ENCODE results near the gene SLC26A4. TPM values are rescaled to one million over a fixed set of nuclear protein-coding genes. Genes with fewer than 3 reads are reported as not detected.

SLC26A4 gene
- total RNA-seq, 2 donors from 2014 or later, result 1.1 to 2.5 TPM

- H3K9me3 Mint-ChIP-seq, result peaks cover 0 to 8% of the 10 kb centered on the region in 2 donors
- H3K36me3 Mint-ChIP-seq, result peaks cover 0 to 2% of the 10 kb centered on the region in 2 donors
- H3K27ac Mint-ChIP-seq, result no peak overlapping the region
- ATAC-seq (no peak), DNase-seq (ENCODE audit: low spot score in 2 of 2) (no peak)
These were observed 17.2 kb upstream of the SLC26A4 start for GRCh38 chr7:107643407-107643806.

- ATAC-seq (no peak), DNase-seq (ENCODE audit: low spot score in 2 of 2) (no peak)
- Mint-ChIP-seq H3K36me3 (no peaks in the 10 kb centered on the region), H3K9me3 (peaks cover 0 to 8% of the 10 kb centered on the region in 2 donors), H3K27ac (peak overlapping the region in 1 of 2 donors; percentile 74)
These were observed 16.7 kb upstream of the SLC26A4 start for GRCh38 chr7:107643938-107644308.

- Mint-ChIP-seq H3K9me3 (peaks cover 0 to 10% of the 10 kb centered on the region in 2 donors), H3K36me3 (no peaks in the 10 kb centered on the region), H3K27ac (peak overlapping the region in 1 of 2 donors; percentile 74)
- DNase-seq (ENCODE audit: low spot score in 2 of 2) (no peak), ATAC-seq (no peak)
These were observed 16.2 kb upstream of the SLC26A4 start for GRCh38 chr7:107644309-107644974.

GRCh38 chr7:107652642-107653041 lies 8.0 kb upstream of the SLC26A4 start:
- DNase-seq (ENCODE audit: low spot score in 2 of 2), result no peak
- peaks cover 0 to 7% of the 10 kb centered on the region in 2 donors for H3K36me3 Mint-ChIP-seq
- no peak for ATAC-seq
- H3K27ac Mint-ChIP-seq, result no peak overlapping the region
- peaks cover 4% of the 10 kb centered on the region in 2 donors for H3K9me3 Mint-ChIP-seq

DNA sequence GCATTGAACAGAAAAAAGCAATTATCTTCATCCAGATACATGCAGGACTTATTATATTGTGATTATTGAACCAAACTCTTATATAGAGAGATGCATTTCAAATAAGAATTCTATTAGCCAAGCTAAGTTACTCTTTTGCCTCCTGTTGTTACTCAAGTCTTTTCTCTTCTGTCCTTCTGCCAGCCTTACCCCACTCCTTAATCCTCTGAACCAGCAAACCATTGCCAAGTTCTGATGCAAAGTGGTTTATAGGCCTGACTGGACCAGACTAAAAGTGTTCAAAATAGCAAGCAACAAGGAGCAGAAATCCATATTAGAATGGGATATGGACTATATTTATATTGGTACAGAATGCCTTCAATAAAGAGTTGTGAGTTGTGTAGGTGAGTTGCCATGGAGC lies 2.2 kb upstream of the SLC26A4 start:
- Mint-ChIP-seq H3K27ac (no peak overlapping the region), H3K36me3 (no peaks in the 10 kb centered on the region), H3K9me3 (no peaks in the 10 kb centered on the region)
- no peak for DNase-seq (ENCODE audit: low spot score in 2 of 2)
- ATAC-seq, result no peak

DNA sequence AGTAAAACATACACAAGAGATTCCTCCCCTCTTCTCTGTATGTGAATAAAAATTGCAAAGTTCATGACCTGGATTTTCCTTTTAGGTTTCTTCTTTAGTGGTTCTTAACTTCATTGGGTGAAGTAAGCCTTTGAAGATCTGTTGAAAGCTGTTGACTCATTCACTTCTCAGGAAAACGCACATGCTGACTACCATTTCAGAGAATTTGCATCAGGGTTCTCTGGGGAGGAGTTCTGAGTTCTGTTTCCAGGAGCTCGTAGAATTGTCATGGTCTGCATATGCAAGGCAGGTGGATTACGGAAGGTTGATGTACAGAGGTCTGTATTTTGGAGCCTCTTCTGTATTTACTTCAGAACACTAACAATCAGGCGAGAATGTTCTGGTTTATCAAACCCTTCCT lies 962 bp upstream of the SLC26A4 start:
- H3K9me3 Mint-ChIP-seq, result no peaks in the 10 kb centered on the region
- ATAC-seq, result peak; percentile 78 to 85
- H3K27ac Mint-ChIP-seq, result peak overlapping the region; percentile 90 to 92
- peak in 1 of 2 donors; percentile 59 for DNase-seq (ENCODE audit: low spot score in 2 of 2)
- no peaks in the 10 kb centered on the region for H3K36me3 Mint-ChIP-seq

DNA sequence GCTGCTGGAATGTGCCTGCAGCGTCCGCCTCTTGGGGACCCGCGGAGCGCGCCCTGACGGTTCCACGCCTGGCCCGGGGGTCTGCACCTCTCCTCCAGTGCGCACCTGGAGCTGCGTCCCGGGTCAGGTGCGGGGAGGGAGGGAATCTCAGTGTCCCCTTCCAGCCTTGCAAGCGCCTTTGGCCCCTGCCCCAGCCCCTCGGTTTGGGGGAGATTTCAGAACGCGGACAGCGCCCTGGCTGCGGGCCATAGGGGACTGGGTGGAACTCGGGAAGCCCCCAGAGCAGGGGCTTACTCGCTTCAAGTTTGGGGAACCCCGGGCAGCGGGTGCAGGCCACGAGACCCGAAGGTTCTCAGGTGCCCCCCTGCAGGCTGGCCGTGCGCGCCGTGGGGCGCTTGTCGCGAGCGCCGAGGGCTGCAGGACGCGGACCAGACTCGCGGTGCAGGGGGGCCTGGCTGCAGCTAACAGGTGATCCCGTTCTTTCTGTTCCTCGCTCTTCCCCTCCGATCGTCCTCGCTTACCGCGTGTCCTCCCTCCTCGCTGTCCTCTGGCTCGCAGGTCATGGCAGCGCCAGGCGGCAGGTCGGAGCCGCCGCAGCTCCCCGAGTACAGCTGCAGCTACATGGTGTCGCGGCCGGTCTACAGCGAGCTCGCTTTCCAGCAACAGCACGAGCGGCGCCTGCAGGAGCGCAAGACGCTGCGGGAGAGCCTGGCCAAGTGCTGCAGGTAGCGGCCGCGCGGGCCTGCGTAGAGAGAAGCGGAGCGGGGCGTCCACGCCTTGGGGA lies 645 bp downstream of the SLC26A4 start:
- Mint-ChIP-seq H3K9me3 (no peaks in the 10 kb centered on the region), H3K27ac (peak overlapping the region in 1 of 2 donors; percentile 92), H3K36me3 (no peaks in the 10 kb centered on the region)
- peak; percentile 26 to 42 for ATAC-seq
- DNase-seq (ENCODE audit: low spot score in 2 of 2), result peak; percentile 59 to 61

- no peak overlapping the region for H3K27ac Mint-ChIP-seq
- no peak for DNase-seq (ENCODE audit: low spot score in 2 of 2)
- H3K36me3 Mint-ChIP-seq, result no peaks in the 10 kb centered on the region
- H3K9me3 Mint-ChIP-seq, result no peaks in the 10 kb centered on the region
- ATAC-seq, result no peak
These were observed 1.3 kb downstream of the SLC26A4 start for GRCh38 chr7:107661865-107662379.

- no peak for DNase-seq (ENCODE audit: low spot score in 2 of 2)
- Mint-ChIP-seq H3K27ac (no peak overlapping the region), H3K9me3 (no peaks in the 10 kb centered on the region), H3K36me3 (no peaks in the 10 kb centered on the region)
- ATAC-seq, result no peak
These were observed 2.6 kb downstream of the SLC26A4 start for GRCh38 chr7:107663196-107663595.

DNA sequence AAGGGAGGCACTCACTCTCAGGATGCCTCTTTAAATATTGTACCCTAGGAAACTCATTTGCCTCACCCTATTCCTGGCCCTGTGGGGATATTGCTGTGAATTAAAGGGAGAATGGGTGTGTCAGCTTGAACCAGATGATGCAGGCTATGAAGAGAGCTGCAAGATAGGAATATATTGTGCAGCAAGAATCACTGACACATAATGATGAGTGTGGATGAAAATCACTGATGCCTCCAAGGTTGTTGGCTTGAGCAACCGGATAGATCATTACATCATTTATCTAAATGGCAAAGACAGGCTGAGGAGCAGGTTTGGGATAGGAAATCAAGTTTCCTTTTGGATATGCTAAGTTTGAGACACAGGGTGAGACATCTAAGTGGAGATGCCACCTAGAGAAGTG lies 6.2 kb downstream of the SLC26A4 start:
- Mint-ChIP-seq H3K36me3 (no peaks in the 10 kb centered on the region), H3K9me3 (no peaks in the 10 kb centered on the region), H3K27ac (no peak overlapping the region)
- ATAC-seq, result no peak
- no peak for DNase-seq (ENCODE audit: low spot score in 2 of 2)

- Mint-ChIP-seq H3K9me3 (no peaks in the 10 kb centered on the region), H3K27ac (no peak overlapping the region), H3K36me3 (no peaks in the 10 kb centered on the region)
- DNase-seq (ENCODE audit: low spot score in 2 of 2) (no peak), ATAC-seq (no peak)
These were observed 6.7 kb downstream of the SLC26A4 start for GRCh38 chr7:107667341-107667740.

DNA sequence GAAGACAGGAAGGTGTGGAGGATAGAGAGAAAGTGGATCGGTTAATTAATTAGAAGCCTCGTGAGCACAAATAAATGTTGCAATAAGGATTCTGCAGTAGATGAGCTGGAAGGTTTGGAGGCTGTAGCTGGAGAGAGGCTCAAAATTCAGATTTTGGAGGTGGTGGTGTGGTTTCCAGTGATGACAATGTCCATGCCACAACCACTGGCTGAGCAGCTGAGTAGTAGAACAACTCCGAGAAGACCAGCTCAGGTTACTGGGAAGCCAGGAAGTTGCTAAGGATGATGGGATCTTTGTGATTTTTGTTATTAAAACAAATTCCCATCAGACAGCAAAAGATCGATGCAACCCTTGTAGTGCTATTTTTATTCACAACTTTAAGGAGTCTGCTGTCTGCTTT lies 7.7 kb downstream of the SLC26A4 start:
- Mint-ChIP-seq H3K27ac (no peak overlapping the region), H3K36me3 (no peaks in the 10 kb centered on the region), H3K9me3 (no peaks in the 10 kb centered on the region)
- no peak for ATAC-seq
- no peak for DNase-seq (ENCODE audit: low spot score in 2 of 2)

DNA sequence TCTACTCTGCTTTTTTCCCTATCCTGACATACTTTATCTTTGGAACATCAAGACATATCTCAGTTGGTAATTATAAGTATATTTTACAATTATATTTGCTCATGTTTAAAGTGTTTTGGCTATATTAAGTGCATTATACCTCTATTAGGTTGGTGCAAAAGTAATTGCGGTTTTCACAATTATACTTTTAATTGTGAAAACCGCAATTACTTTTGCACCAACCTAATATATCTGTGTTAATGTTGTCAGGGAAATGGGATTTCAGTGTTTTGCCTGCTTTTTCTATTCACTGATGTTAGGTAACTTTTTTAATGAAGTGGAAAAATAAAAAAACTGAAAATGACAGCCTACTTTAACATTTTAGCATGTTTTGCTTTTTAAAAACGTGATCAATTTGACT lies 11.6 kb downstream of the SLC26A4 start:
- Mint-ChIP-seq H3K9me3 (no peaks in the 10 kb centered on the region), H3K27ac (no peak overlapping the region), H3K36me3 (no peaks in the 10 kb centered on the region)
- ATAC-seq (no peak), DNase-seq (ENCODE audit: low spot score in 2 of 2) (no peak)

GRCh38 chr7:107676249-107676648 lies 15.6 kb downstream of the SLC26A4 start:
- no peak overlapping the region for H3K27ac Mint-ChIP-seq
- DNase-seq (ENCODE audit: low spot score in 2 of 2), result no peak

DNA sequence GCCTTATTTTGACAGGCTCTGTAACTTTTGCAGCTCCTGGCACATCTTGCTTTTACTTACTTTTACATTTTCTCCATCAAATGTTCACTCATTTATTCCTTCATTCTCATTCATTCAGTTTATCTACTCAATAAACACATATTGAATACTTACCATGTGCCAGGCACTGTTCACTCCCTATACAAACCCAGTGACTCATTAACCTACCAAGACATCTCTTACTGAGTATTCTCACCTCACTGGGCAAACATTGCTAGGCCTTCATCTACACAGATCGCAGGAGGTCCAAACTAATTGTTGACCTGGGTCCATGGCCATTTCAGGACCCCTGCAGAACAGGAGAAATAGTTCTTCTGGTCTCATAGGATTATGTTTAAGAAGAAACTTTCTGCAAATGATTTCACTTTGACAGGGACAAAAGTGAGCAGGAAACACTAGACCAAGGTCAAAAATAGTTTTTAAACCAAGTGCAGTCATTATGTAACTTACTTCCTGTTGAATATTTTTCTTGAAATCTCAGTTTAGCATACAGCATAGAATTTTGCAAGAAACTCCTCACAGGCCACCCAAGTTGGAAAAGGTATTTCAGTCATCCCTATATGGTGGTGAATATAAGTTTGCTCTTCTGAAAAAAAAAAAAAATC lies 17.6 kb downstream of the SLC26A4 start:
- Mint-ChIP-seq H3K9me3 (no peaks in the 10 kb centered on the region), H3K27ac (no peak overlapping the region)
- ATAC-seq, result peak in 1 of 2 donors; percentile 49

More at GRCh38 chr7:107676249-107676648, 15.6 kb downstream of the SLC26A4 start:
- H3K36me3 Mint-ChIP-seq, result no peaks in the 10 kb centered on the region
- ATAC-seq, result no peak
- no peaks in the 10 kb centered on the region for H3K9me3 Mint-ChIP-seq

DNA sequence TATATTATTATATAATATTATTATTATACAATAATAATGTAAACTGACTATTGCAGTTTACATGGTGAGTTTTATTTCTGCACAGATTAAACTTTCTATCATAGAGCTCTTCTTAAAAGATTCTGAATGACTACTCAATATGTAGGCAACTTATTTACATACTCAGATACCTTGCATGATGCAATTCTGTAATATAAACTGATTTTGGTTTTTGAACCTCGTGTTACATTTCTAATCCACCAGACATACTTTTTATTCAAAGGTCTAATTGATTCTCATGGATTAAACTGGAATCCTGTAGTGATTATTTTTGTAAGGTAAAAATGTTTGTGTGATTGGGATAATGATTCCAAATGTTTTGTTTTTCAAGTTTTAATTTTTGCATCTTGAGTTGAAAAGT lies 19.9 kb downstream of the SLC26A4 start:
- DNase-seq (ENCODE audit: low spot score in 2 of 2), result no peak
- Mint-ChIP-seq H3K27ac (no peak overlapping the region), H3K36me3 (no peaks in the 10 kb centered on the region), H3K9me3 (no peaks in the 10 kb centered on the region)
- no peak for ATAC-seq

More for the DNA sequence above, 17.6 kb downstream of the SLC26A4 start:
- no peak for DNase-seq (ENCODE audit: low spot score in 2 of 2)
- no peaks in the 10 kb centered on the region for H3K36me3 Mint-ChIP-seq

DNA sequence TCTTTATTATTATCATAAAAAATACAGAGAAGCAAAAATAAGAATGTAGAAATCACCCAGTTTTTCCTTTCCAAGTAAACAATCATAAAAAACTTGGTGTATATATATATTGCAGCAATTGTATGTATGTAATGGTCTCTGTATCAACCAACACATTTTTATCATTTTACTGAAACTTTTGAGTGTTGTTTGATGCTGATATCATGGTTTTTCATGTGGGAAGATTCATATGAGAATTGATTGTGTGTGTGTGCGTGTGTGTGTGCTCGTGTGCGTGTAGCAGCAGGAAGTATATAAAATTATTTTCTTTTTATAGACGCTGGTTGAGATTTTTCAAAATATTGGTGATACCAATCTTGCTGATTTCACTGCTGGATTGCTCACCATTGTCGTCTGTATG lies 22.3 kb downstream of the SLC26A4 start:
- Mint-ChIP-seq H3K9me3 (no peaks in the 10 kb centered on the region), H3K36me3 (no peaks in the 10 kb centered on the region), H3K27ac (no peak overlapping the region)
- ATAC-seq (no peak), DNase-seq (ENCODE audit: low spot score in 2 of 2) (no peak)

Measured in activated naive CD4-positive, alpha-beta T cell treated with anti-CD3 and anti-CD28 coated beads, Interleukin-2, amount 50 U/mL, for 72 hours (primary cell).